Effector memory CD4-positive, alpha-beta T cell (primary cell): ENCODE results near the gene ITPKA.

ENCODE experiments used
- DNase-seq, 3 donors: peaks; one replicate each; pipeline ENCODE4 v3.0.0-alpha.2; 2020
- H3K27ac ChIP-seq: 2 replicates; pipeline ENCODE4 v1.7.0; 2013; ENCODE audit warnings: mild to moderate bottlenecking, low read length, moderate library complexity; ENCODE audit not compliant: insufficient read depth, poor library complexity, severe bottlenecking
- H3K27me3 ChIP-seq: replicated peaks from 2 replicates; pipeline ENCODE4 v1.7.0; 2013; ENCODE audit warnings: mild to moderate bottlenecking, low read length; ENCODE audit not compliant: insufficient read depth, control insufficient read depth, poor library complexity, severe bottlenecking
- H3K36me3 ChIP-seq: 2 replicates; pipeline ENCODE4 v1.7.0; 2013; ENCODE audit warnings: mild to moderate bottlenecking, low read length, moderate library complexity; ENCODE audit not compliant: control insufficient read depth, insufficient read depth
- H3K4me1 ChIP-seq: 2 replicates; pipeline ENCODE4 v1.7.0; 2013; ENCODE audit warnings: low read length, mild to moderate bottlenecking; ENCODE audit not compliant: control insufficient read depth, insufficient read depth, poor library complexity, severe bottlenecking
- H3K4me3 ChIP-seq: 2 replicates; pipeline ENCODE4 v1.7.0; 2013; ENCODE audit warnings: low read length, low read depth, mild to moderate bottlenecking; ENCODE audit not compliant: insufficient read depth, poor library complexity, severe bottlenecking
- H3K9me3 ChIP-seq: 2 replicates; pipeline ENCODE4 v1.7.0; 2013; ENCODE audit warnings: mild to moderate bottlenecking, low read length, moderate library complexity; ENCODE audit not compliant: control insufficient read depth

ITPKA gene

DNA sequence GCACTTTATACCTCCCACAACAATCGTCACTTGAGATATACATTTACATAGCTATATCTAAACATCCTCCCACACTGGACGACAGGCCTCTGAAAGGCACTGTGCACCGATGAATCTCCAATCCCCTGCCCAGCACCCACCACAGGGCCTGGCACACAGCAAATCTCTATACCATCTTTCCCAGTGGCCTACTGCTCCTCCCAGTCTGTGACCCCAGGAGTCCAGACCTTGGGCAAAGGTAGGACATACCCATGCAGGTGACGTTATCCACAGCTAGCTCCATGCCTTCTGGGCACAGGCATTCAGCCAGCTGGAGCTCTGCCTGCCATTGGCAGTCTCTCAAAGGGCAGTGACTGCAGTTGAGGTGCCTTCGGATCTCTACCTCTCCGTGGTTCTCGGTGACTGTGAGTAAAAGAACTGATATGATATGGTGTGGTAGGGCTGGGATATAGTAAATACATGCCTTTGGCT is 14.2 kb downstream of the ITPKA start:
- DNase-seq: no peak
- peaks cover 11% of the 10 kb centered on the region for H3K27me3 ChIP-seq
- no peak overlapping the region for H3K27ac ChIP-seq
- H3K4me1 ChIP-seq: peaks cover 18% of the 10 kb centered on the region
- no peak overlapping the region for H3K4me3 ChIP-seq
- no peaks in the 10 kb centered on the region for H3K36me3 ChIP-seq
- no peaks in the 10 kb centered on the region for H3K9me3 ChIP-seq

DNA sequence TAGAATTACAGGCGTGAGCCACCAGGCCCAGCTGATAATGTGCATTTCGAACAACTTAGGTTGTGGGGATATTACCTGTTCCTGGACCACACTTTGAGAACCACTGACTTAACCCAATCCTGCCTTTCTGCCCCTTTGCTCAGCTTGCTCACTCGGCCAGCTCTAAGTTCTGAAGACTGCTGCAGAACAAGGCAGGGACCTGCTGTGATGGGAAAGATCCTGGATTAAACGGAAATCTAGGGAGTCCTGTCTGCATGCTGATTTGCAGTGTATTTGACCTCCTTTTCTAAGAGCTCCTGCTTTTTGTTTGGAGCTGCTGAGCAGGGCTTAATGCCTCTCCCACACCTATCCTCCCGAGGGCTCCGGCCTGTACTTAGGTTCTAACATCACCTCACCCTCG is 17.1 kb downstream of the ITPKA start:
- no peaks in the 10 kb centered on the region for H3K36me3 ChIP-seq
- peaks cover 12% of the 10 kb centered on the region for H3K27me3 ChIP-seq
- no peak for DNase-seq
- H3K4me3 ChIP-seq: no peak overlapping the region
- no peak overlapping the region for H3K27ac ChIP-seq
- peaks cover 28% of the 10 kb centered on the region for H3K4me1 ChIP-seq
- H3K9me3 ChIP-seq: no peaks in the 10 kb centered on the region

DNA sequence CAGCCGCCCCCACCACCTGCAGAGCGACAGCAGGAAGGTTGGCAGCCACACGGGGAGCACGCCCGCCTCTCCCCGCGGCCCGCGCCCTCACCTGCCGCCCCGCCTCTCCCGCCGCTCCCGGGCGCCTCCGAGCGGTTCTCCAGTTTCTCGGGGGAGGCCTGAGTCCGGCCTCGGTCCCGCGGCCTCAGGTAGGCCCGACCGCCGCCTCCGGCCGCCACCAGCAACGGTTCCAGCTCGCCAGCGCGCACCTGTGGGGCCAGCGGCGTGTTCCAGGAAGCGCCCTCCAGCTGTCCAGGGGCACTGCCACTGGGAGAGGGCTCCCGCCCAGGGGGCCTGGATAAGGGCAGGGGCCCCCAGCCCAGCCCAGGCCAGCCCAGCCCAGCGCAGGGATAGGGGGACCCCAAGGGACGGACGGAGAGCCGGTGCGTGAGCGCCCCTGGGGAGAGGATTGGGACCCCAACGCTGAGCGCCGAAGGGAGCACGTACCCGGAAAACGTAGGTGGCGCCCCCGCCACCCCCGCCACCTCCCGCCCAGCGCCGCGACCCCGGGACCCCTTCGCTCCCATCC is 17.7 kb downstream of the ITPKA start:
- Histone ChIP-seq H3K36me3 (no peaks in the 10 kb centered on the region), H3K9me3 (no peaks in the 10 kb centered on the region), H3K4me1 (peaks cover 28% of the 10 kb centered on the region), H3K27me3 (peaks cover 12% of the 10 kb centered on the region), H3K27ac (no peak overlapping the region), H3K4me3 (peak overlapping the region; percentile 57)
- DNase-seq: no peak

DNA sequence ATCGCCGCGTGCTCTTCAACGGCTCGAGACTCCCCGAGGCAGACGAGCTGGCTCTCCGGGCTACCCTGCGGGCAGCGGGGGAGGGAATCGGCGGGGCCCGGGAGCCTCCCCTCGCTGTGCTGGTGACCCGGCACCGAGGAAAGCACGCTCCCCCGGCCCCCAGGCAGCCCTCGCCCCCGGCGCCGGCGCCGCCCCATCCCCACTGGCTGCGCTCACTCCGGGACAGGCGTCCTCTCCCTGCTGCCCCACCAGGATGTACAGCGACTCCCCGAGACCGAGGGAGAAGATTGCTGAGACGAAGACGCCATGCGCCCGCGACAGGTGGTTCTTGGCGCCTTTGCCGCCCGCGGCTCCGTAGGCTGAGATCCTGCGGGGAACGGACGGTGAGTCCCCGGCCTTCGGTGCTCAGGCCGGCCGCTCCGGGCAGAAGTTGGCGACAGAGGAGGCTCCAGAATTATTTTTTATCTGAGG is 18.3 kb downstream of the ITPKA start:
- H3K36me3 ChIP-seq: no peaks in the 10 kb centered on the region
- H3K27me3 ChIP-seq: peaks cover 12% of the 10 kb centered on the region
- DNase-seq: no peak
- H3K9me3 ChIP-seq: no peaks in the 10 kb centered on the region
- H3K4me3 ChIP-seq: peak overlapping the region; percentile 57
- H3K4me1 ChIP-seq: peaks cover 28% of the 10 kb centered on the region
- H3K27ac ChIP-seq: no peak overlapping the region

GRCh38 chr15:41512512-41512939 is 18.9 kb downstream of the ITPKA start:
- peaks cover 12% of the 10 kb centered on the region for H3K27me3 ChIP-seq

GRCh38 chr15:41512940-41513505 is 19.3 kb downstream of the ITPKA start:
- Histone ChIP-seq H3K36me3 (peaks cover 3% of the 10 kb centered on the region), H3K4me1 (peaks cover 28% of the 10 kb centered on the region), H3K27ac (no peak overlapping the region), H3K27me3 (peaks cover 12% of the 10 kb centered on the region), H3K4me3 (peak overlapping the region; percentile 57), H3K9me3 (no peaks in the 10 kb centered on the region)
- DNase-seq: peak in 1 of 3 donors; percentile 29

More at GRCh38 chr15:41512512-41512939, 18.9 kb downstream of the ITPKA start:
- H3K36me3 ChIP-seq: no peaks in the 10 kb centered on the region
- H3K4me3 ChIP-seq: peak overlapping the region; percentile 57
- H3K4me1 ChIP-seq: peaks cover 28% of the 10 kb centered on the region
- H3K9me3 ChIP-seq: no peaks in the 10 kb centered on the region
- no peak overlapping the region for H3K27ac ChIP-seq
- DNase-seq: no peak

DNA sequence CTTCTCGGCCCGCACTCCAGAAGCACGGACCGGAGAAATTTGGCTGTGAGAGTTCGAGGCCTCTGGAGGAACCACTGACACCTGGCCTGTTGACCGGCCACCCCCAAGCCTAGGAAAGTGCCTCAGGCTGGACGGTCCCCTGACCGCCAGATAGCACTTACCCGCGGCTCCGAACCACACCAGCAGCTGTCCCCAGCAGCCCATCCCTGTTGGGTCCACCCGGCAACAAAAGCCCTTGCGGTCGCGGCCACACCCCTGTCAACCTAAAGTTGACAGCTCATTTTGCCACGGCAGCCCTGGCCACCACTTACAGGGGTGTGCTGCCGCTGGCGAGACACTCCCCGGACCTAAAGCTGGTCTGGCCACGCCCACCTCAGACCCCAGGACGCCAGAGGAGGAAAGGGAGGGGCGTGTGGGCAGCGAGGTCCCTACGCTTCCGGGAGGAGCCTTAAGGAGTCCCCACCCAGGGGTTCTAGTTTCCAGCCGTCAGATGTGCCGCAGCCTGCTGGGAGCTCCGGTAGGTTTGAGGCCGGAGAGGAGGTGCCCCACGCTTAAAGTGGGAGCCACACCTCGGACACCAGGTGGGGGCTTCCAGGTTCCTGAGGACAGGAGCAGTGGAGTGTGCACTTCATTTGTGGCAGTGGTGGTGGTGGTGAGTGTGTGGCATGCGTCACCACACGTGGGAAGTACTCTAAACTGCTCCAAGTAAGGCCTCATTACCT is 20.0 kb downstream of the ITPKA start, which contains the start of gene LTK:
Gene LTK, minus strand, starts transcription at position 322 of the 722 bp plus-strand sequence. Its CDS starts 118 bp downstream, at position 204.
- Histone ChIP-seq H3K36me3 (peaks cover 3% of the 10 kb centered on the region), H3K27ac (no peak within 1 kb of the TSS), H3K9me3 (no peaks in the 10 kb centered on the region), H3K4me3 (peak within 1 kb of the TSS; percentile 57), H3K27me3 (peaks cover 12% of the 10 kb centered on the region), H3K4me1 (peaks cover 28% of the 10 kb centered on the region)
- DNase-seq: peak in 2 of 3 donors; percentile 29 to 32

GRCh38 chr15:41517895-41518449 is 24.3 kb downstream of the ITPKA start:
- H3K4me3 ChIP-seq: no peak overlapping the region
- H3K27ac ChIP-seq: no peak overlapping the region
- peaks cover 3% of the 10 kb centered on the region for H3K36me3 ChIP-seq
- no peaks in the 10 kb centered on the region for H3K27me3 ChIP-seq
- no peaks in the 10 kb centered on the region for H3K9me3 ChIP-seq
- no peak for DNase-seq
- H3K4me1 ChIP-seq: peaks cover 10% of the 10 kb centered on the region

DNA sequence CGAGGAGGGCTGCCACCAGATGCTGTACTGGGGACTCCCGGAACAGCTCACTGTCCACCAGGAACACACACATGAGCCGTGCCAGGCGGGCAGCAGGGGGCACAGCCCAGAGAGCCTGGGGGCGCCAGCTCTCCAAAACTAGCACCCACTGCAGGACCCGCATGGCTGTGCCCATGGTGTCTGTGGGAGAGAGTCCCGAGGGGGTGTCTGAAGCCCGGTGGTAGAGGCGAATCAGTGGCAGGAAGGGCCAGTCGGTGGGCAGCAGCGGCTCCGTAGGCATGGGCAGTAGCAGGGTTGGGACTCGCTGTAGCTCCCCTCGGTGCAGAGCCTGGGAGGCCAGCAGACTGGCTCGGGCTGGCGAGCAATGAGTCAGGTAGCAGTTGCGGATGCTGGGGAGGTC is 27.0 kb downstream of the ITPKA start:
- H3K4me3 ChIP-seq: no peak overlapping the region
- H3K4me1 ChIP-seq: no peaks in the 10 kb centered on the region
- H3K9me3 ChIP-seq: no peaks in the 10 kb centered on the region
- no peak for DNase-seq
- H3K27ac ChIP-seq: no peak overlapping the region
- peaks cover 3% of the 10 kb centered on the region for H3K36me3 ChIP-seq
- H3K27me3 ChIP-seq: no peaks in the 10 kb centered on the region
